ENCODE results near the gene FN3K.

The FN3K gene

DNA sequence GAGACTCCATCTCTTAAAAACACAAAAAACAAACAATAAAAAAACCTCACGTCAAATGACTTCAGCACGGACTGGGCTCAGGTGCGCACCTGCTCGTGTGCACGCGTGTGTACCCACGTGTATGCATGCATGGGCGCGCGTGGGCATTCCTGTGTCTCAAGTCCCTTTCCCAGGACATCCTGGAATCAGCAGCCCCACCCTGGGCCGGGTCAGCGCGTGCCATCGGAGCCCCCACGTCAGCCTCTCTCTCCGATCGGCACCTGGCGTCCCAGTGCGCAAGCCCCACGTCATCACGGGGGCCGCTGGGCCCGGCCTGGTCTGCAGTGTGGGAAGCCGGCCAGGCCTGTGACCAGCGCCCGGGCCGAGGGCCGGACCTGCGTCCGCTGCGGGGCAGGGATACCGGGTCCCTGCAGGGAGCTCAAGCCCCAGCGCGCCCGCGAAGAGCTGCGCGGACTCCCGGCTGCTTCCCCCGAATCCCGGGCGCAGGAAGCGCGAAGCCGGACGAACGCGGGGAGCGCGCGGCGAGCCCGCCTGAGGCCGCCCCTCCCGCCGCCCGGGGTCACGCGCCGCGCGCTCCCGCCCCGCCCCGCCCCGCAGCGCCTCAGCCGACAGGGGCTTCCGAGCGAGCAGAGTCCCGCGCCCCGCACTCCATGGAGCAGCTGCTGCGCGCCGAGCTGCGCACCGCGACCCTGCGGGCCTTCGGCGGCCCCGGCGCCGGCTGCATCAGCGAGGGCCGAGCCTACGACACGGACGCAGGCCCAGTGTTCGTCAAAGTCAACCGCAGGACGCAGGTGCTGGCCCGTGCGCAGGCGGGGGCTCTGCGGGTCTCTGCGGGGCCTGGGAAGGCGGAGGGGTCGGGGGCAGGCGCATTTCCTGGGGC, at the start of gene FN3K:
Gene FN3K, plus strand, starts transcription at position 629 of the 880 bp plus-strand sequence. Its CDS starts 22 bp downstream, at position 651.
- peak; percentile 49 for DNase-seq

DNA sequence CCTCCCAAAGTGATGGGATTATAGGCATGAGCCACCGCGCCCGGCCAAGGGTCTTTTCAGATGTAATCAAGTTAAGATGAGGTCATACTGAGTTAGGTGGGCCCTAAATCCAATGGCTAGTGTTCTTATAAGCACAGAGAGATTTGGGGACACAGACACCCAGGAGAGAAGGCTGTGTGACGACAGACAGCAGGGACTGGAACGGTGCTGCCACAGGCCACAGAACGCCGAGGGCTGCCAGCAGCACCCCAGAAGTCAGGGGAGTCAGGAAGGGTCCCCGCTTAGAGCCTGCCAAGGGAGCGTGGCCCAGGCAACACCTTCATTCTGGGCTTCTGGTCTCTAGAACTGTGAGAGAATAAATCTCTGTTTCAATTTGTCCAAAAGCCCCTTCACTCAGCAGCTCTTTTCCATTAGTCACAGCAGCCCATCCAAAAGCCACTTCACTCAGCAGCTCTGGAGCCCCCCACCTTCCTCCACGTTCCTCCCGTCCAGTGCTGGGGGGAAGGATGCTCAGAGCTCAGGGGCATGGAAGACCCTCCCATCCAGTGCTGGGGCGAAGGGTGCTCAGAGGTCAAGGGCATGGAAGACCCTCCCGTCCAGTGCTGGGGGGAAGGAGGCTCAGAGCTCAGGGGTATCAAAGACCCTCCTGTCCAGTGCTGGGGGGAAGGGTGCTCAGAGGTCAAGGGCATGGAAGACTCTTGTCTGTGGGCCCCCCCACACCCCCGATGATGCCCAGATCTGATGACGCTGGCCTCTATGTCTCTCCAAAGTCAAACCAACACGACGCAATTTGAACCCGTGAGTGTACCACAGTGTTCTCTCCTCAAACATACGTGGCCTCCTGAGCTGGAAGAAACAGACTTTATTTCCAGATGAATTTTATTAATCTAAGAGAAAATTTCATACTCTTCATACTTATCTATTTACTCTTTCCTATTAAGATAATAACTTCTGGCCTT, 48.8 kb upstream of the FN3K start:
- no peak for DNase-seq

DNA sequence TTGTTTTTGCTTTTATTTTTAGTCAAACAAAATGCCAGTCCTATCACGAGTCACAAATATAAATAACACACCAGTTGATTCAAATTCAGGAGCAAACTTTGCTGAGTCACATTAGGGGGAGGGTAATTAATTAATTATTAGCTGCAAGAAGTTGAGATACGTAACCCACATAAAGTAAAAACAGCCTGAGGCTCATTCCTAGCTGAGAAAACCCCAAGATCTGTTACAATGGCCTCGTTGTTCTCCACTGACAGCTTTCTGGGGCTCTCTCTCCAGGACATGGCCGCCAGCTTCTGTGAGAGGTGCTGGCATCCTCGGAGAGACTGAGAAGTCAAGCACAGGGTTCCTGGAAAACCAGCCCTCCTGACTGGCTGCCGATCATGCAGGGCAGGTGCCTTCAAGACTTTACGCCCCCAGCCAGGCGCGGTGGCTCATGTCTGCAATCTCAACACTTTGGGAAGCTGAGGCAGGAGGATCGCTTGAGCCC, 48.0 kb upstream of the FN3K start:
- no peak for DNase-seq

DNA sequence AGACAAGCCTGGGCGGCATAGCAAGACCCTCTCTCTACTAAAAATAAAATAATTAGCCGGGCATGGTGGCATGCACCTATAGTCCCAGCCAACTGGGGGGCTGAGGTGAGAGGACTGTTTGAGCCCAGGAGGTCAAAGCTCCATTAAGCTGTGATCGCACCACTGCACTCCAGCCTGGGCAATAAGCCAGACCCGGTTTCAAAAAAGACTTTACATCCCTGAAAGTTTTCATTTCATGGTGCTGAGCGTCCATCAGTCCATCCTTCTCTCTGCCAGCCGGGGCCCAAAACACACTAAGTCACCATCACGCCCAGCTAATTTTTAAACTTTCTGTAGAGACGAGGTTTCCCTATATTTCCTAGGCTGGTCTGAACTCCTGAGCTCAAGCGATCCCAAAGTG, 47.5 kb upstream of the FN3K start:
- DNase-seq, result no peak

DNA sequence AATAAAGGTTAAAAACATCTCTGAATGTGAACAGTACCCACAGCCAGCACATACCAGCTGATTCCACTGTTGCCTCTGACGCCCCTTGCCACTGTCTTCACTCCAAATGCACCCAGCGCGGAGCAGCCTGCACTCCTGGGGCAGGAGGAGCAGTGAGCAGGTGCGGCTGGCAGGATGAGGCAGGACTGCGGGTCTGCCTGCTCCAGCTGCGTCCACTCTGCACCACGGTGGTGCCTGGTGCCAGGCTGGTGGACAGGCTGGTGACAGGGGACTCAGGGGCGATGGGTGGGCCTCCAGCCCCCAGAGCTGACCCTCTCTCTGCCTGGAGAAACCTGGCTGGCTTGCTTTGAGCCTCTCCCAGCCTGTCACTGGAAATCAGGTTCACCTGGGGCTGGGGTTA, 46.3 kb upstream of the FN3K start:
- no peak for DNase-seq

DNA sequence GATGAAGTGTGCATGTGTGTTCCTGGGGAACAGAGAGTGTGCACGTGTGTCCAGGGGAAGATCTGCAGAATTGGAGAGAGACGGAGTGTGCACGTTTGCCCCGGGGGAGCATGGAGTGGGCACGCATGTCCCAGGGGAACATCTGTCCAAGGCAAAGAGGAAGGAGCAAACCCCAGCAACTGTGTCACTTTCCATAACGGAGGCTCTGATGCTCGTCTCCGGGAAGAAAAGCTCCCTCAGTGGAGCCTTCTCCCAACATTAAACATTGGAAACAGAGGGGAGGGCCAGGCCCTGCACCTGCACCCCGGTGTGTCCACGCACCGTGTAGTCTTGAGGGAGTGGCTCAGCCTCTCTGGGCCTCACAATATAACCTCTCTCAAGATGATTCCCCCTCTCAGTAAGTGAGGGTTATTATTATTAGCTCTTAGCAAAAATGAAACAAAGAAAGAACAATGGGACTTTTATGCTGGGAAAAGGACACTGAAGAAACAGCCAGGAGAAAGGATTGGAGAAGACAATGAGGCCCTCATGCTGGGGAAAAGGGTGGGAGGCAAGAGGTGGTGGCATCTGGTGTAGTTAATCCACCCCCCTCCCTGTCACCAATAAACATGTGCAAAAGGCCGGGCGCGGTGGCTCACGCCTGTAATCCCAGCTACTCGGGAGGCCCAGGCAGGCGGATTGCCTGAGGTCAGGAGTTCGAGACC, 44.5 kb upstream of the FN3K start:
- DNase-seq, result no peak

DNA sequence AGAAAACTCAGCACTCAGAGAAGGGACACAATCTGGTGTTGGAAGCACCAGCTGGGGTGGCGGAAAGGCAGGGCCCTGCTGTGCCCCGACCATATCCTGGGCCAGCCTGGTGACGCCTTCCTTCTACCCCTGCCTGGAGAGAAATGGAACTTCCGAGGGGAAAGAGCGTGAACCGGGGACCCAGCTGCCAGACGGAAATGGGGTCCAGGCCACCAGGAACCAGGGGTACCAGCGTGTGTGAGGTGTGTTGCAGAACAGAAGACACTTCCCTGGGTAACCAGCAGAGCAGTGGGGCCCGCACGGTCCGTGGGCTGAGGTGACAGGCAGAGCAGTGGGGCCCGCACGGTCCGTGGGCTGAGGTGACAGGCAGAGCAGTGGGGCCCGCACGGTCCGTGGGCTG, 43.7 kb upstream of the FN3K start:
- no peak for DNase-seq

DNA sequence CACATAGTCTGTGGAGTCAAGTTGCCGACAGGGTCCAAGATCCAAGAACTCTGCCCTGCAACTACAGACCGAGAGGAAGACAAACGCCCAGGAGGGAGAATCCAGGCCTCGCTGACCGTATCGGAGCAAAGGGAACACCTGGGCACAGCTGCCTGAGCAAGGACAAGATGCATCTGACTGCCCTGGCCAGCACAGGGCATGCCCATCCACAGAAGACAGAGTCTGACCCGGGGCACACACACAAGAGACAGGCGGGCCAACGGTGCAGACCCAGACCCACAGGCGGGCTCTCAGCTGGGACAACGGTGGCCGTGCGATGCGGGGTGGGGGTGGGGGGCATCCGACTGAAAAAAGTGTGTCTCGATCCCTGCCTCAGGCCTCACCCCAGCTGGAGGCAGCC, 43.1 kb upstream of the FN3K start:
- DNase-seq, result no peak

DNA sequence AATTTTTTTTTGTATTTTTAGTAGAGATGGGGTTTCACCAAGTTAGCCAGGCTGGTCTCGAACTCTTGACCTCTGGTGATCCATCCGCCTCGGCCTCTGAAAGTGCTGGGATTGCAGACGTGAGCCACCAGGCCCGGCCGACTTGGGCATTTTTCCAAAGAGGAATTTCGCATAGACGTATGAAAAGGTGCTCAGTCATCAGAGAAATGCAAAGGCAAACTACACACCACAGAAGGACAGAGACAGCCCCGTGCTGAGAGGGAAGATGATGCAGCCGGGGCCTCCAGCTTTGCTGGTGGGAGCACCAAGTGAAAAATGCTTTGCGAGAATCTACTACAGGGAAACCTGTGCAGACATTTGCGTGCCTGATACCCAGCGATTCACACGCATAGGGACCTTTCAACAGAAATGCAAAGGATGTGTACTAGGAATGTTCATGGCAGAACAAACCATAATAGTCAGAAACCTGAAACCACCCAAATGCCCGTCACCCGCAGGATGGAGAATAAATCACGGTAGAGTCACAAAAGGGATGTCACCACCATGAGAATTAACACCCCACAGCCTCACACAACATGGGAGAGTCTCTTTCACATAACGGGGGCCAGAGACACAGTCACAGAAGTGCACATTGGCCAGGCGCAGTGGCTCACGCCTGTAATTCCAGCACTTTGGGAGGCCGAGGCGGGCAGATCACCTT, 42.1 kb upstream of the FN3K start:
- DNase-seq, result no peak

DNA sequence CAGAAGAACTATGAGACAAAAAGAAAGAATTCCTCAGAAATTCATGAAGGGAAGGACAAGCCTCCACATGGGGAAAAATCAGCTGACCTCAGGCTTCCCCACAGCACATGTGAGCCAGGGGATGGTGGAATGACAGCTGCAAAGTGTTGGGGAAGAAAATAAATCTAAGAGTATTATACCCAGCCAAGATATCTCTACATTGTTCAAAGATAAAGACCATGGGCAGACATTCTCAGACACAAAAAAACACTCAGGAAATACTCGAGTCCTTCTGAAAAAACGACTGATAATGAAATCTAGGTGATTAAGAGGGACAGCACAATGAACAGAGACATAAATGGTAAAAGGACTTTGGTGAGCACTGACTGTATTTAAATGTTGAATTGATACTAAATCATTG, 40.8 kb upstream of the FN3K start:
- DNase-seq, result no peak

DNA sequence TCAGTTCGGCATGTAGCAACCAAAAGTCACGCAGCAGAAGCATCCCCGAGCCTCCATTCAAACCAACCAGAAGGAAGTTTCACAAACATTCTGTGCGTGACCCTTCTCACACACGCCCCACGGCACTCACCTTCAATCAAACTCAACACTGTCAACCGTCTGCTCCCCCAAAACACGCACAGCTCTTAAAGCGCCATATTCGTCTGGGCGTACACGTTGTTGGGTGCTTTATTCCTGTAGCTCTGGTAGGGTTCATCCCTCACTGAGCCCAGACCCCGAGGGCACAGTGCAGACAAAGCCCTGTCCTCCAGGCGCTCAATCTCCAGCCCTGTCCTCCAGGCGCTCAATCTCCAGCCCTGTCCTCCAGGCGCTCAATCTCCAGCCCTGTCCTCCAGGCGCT, 39.2 kb upstream of the FN3K start:
- DNase-seq, result no peak

DNA sequence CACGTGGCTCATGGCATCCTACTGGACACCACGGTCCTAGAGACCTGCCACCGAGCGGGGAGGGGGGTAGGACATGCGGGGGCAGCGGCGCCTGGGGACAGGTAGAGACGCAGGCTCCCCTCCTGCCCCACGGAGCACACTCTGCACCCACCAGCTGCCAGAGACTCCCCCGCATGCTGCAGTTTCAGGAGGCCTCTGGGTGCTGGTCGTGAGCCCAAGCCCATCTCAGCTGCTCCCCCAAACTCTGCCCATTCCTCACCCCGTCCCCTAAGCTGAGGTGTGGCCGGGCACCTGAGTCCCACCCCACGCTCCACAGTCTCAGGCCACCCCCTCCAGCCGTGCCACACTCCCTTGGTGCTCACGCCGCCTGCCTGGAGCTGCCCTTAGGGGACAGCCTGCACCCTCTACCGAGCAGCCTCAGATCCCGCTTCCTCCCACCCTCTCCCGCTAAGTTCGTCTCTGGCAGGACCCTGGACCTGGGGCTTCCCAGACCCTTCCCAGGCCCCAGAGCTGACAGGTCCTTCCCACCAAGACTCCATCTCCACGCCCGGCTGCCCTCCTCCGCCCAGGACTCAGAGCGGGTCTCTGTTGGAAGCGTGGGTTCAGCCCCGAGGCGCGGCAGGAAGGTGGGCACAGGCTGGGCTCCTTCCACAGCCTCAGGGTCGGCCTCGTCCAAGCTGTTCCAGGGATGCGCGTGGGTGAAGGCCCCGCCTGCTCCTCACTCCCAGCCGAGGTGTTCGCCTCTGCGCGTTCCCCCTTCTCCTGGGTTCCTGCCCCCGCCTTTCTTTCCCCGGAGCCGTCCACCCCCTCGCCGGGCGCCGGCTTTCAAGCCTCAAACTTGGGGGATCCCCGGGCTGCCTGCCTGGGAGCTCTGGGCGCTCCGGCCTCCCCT, 38.3 kb upstream of the FN3K start:
- no peak for DNase-seq

DNA sequence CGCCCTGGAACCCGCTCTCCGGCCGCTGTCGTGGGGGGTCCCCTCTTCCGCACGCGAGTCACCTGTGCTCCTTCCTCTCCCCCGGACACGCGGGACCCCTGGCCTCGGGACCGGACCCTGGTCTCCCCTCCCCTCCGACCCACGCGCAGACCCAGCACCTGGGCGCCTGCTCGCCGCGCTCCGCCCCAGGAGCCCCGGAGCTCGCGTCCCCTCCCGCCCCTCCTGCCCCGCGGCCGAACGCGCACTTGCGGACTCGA, 37.7 kb upstream of the FN3K start:
- DNase-seq, result no peak

DNA sequence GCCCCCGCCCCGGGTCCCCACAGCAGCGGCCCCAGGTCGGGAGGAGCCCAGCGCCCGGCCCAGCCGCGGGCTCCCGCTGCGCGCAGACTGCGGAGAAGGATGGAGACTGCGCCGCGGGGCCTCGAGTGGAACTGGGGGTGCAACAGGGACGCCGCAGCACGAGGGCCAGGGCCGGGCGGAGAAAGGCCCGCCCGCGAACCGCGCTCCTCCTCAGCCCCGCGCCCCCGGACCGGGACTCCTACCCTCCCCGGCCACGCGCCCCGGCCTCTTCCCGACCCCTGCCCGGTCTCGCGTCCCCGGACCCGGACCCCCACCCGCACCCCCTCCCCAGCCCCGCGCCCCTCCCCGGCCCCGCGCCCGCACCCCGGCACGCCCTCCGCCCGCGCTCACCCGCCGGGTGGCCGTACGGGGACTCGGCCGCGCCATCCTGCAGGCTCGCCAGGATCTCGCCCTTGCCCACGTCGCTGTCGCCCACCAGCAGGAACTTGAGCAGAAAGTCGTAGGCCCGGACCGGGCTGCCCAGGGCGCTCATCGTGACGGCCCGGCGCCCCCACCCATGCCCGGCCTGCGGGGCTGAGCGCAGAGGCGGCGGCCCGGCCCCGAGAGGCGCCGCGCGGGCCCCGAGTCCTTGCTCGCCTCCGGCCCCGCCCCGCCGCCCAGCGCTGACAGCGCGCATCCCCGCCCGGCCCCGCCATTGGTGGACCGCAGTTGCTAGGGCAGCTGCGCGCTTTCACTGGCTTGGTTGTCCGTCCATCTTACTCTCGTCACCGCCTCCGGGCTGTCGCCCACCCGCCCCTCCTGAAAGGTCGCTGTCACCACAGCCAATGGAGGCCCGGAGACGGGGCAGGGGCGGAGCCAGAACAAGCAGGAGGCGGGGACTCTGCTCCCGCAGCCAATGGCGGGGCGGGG, 37.1 kb upstream of the FN3K start, which contains the start of gene RAB40B:
Gene RAB40B, minus strand, starts transcription at position 634 of the 909 bp plus-strand sequence. Its CDS starts 102 bp downstream, at position 532.
- peak; percentile 98 for DNase-seq

DNA sequence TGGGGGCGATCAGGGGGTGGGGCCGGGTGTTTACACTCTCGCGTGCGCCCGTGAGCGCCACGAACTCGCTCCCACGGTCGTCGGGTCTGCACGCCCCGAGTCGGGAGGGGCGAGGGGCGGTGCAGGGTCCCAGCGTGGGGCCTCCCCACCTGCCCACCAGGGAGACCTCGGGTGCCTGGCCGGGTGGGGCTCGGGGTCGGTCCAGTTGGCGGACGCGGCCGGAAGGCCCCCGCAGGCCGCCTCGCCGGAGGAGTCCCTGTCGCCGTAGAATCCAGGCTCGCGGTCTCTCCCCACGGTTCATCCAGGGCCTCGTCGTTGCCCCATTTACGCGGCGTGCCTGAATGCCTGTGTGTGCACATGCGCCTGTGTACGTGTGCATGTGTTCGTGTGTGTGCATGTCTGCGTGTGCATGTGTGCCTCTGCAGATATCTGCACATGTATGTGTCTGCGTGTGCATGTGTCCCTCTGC, 36.4 kb upstream of the FN3K start:
- no peak for DNase-seq

DNA sequence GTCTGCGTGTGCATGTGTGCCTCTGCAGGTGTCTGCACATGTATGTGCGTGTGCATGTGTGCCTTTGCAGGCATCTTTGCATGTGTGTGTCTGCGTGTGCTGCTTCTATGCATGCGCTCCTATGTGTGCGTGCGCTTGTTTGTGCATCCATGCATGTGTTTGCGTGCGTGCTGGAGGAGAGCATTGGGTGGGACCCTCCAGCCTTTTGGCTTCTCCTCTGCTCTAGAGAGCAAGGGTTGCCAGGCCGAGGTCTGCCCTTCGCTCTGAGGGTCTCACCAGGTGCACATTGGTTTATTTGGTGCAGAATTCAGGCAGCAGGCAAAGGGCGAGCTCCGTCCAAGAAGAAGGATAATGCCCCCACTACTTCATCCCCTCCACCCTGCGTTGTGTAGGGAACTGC, 35.9 kb upstream of the FN3K start:
- DNase-seq, result no peak

DNA sequence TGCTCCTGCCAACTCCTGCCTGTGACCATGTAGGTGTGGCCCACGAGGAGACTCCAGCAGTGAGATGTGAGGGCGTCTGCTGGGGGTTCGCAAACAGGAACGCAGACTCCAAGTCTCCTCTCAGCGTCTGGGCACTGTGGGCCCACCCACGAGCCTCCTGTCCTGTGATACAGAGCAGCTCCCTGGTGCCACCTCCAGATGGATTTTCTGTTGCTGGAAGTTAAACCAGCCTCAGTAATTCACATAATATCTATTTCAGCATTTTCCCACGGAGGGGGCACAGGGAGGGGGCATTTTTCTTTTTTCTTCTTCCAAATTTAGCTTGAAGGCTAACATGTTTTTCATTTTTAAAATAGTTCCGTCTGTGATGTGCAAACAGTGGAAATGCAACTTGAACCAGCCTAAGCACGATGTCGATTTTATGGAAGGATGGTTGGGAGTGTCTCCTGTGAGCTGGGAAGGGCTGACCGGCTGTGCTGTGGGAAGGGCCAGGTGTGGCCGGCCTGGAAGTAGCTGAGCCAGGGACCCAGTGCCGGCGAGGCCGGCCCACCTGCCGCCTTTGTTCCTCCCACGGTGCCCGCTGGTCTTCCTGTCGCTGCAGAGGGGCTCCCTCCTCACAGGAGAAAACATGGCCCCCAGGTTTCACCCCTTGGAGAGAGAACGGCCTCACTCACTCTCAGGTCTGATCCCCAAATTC, 33.0 kb upstream of the FN3K start:
- no peak for DNase-seq

DNA sequence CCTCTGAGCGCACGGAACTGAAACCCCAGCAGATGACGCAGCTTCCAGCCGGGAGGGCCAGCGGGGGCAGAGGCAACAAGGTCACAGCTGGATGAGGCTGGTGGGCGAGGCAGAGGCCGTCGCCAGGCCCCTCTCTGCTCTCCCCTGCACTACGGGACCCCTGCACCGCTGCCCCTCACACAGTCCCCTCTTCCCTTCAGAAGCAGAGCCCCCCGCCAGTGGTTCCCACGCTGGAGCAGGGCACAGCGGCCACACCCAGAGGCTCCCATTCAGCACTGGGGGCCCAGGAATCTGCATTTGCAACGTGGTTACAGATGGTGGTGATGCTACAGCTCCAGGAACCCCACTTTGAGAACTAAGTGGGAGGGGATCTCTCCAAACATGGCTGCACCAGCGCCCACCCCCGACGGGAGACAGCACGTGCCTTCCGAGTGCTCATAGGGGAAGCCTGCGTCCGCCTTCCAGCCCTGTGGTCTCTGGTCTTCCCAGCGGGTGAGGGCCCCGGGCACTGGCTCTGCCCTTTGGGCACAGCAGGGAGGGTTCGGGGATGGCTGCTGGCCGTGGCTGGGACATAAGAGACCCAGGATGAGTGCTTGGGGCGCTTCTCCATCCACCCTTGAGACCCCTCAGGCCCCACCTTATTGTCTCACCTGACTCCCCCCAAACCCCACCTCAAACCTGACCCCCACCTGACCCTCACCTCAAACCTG, 32.2 kb upstream of the FN3K start:
- no peak for DNase-seq

Data from fibroblast of skin of right biceps (primary cell).